H1 (cell line): ENCODE measurements around the gene SPN. TPM values are rescaled to one million over a fixed set of nuclear protein-coding genes. Genes with fewer than 3 reads are reported as not detected.
A peak's percentile ranks its signal among the peaks of the same experiment; 100 is the strongest.

Experiments
- CTCF ChIA-PET: fragments of 300-600 bp; sonication (Branson Sonifier 250); formaldehyde crosslinking; loops from one replicate; lab custom pipeline; 2021; ENCODE audit not compliant: partially characterized antibody; lab: Charles Lee
- POLR2A ChIA-PET: fragments of 300-600 bp; sonication (Branson Sonifier 250); formaldehyde crosslinking; loops from one replicate; lab custom pipeline; 2021; ENCODE audit warnings: inconsistent platforms; ENCODE audit not compliant: partially characterized antibody; lab: Charles Lee
- DNase-seq, 2 experiments: peaks; one replicate each; pipeline versions ENCODE4 v3.0.0 to v3.0.0-alpha.2; 2010 to 2022; ENCODE audit warnings: low spot score in 2 of 2, low read depth in 1 of 2, mixed read lengths in 1 of 2
- FAIRE-seq: peaks from 2 replicates; lab custom pipeline; 2011; peaks lifted over from hg19 to GRCh38; lab: Jason Lieb, UNC
- H2AFZ ChIP-seq: 2 replicates; pipeline ENCODE4 v1.8.1; 2012; ENCODE audit warnings: low read length, inconsistent platforms
- H2AK5ac ChIP-seq: 2 replicates; pipeline ENCODE4 v1.6.1; 2013; ENCODE audit warnings: low read depth, low read length
- H2BK120ac ChIP-seq: replicated peaks from 2 replicates; pipeline ENCODE3; 2013; ENCODE audit warnings: low read depth, low read length, inconsistent platforms
- H2BK12ac ChIP-seq: 2 replicates; pipeline ENCODE4 v1.6.1; 2013; ENCODE audit warnings: low read depth, low read length
- H2BK15ac ChIP-seq: 2 replicates; pipeline ENCODE4 v1.6.1; 2013; ENCODE audit warnings: low read length
- H2BK20ac ChIP-seq: 2 replicates; pipeline ENCODE4 v1.6.1; 2013; ENCODE audit warnings: low read length
- H2BK5ac ChIP-seq: 2 replicates; pipeline ENCODE4 v1.6.1; 2013; ENCODE audit warnings: low read depth, low read length
- H3K14ac ChIP-seq: 2 replicates; pipeline ENCODE4 v1.6.1; 2013; ENCODE audit warnings: inconsistent platforms; ENCODE audit not compliant: insufficient read length
- H3K18ac ChIP-seq: 2 replicates; pipeline ENCODE4 v1.6.1; 2013; ENCODE audit warnings: low read length; ENCODE audit errors: extremely low read depth
- H3K23ac ChIP-seq: 2 replicates; pipeline ENCODE4 v1.6.1; 2013; ENCODE audit warnings: inconsistent platforms; ENCODE audit not compliant: insufficient read length
- H3K23me2 ChIP-seq: 2 replicates; pipeline ENCODE4 v1.6.1; 2013; ENCODE audit warnings: low read depth, low read length
- H3K27ac ChIP-seq: 2 replicates; pipeline ENCODE4 v1.6.1; 2011; ENCODE audit warnings: low read depth, low read length, inconsistent platforms
- H3K27me3 ChIP-seq, 4 experiments: replicated peaks in 1 of 4; 1 replicate in 1 of 4; 2 replicates in 3 of 4; pipeline versions ENCODE4 v1.6.1 to v1.8.1; 2011 to 2013; ENCODE audit warnings: low read length in 3 of 4, mild to moderate bottlenecking in 3 of 4, inconsistent platforms in 2 of 4, mixed read lengths in 2 of 4, moderate library complexity in 1 of 4; ENCODE audit not compliant: control insufficient read depth in 3 of 4, insufficient read depth in 3 of 4; ENCODE audit errors: extremely low read depth in 1 of 4
- H3K36me3 ChIP-seq, 4 experiments: 2 replicates each; pipeline versions ENCODE4 v1.6.1 to v1.8.1; 2011 to 2013; ENCODE audit warnings: mild to moderate bottlenecking in 4 of 4, low read length in 3 of 4, moderate library complexity in 2 of 4, control low read depth in 1 of 4, inconsistent platforms in 1 of 4; ENCODE audit not compliant: insufficient read depth in 4 of 4, control insufficient read depth in 2 of 4
- H3K4ac ChIP-seq: replicated peaks from 2 replicates; pipeline ENCODE3; 2013; ENCODE audit warnings: low read length, low read depth, mixed read lengths, inconsistent platforms; ENCODE audit not compliant: insufficient read length
- H3K4me1 ChIP-seq, 4 experiments: replicated peaks in 1 of 4; 1 replicate in 1 of 4; 2 replicates in 3 of 4; pipeline versions ENCODE4 v1.6.1 to v1.8.1; 2011 to 2013; ENCODE audit warnings: low read length in 3 of 4, inconsistent platforms in 2 of 4, mixed read lengths in 1 of 4; ENCODE audit not compliant: insufficient read depth in 4 of 4, control insufficient read depth in 3 of 4
- H3K4me2 ChIP-seq, 2 experiments: 2 replicates each; pipeline versions ENCODE4 v1.6.1 to v1.8.1; 2011 to 2013; ENCODE audit warnings: low read depth in 2 of 2, low read length in 2 of 2, control low read depth in 1 of 2, inconsistent platforms in 1 of 2, mild to moderate bottlenecking in 1 of 2; ENCODE audit not compliant: insufficient read depth in 1 of 2
- H3K4me3 ChIP-seq, 4 experiments: fragments of 200-600, 300-600 bp in 1 of 4; sonication (generic), shearing (Covaris generic), sonication (Bioruptor Twin) in 1 of 4; 2 replicates each; pipeline versions ENCODE4 v1.5.1 to v1.8.1; 2011 to 2016; ENCODE audit warnings: low read length in 4 of 4, low read depth in 3 of 4, control low read depth in 2 of 4, inconsistent platforms in 2 of 4, mild to moderate bottlenecking in 2 of 4, mixed read lengths in 1 of 4, moderate library complexity in 1 of 4; ENCODE audit not compliant: insufficient read depth in 2 of 4; ENCODE audit errors: extremely low read depth in 1 of 4
- H3K56ac ChIP-seq: replicated peaks from 2 replicates; pipeline ENCODE3; 2013; ENCODE audit warnings: low read depth, mild to moderate bottlenecking, mixed read lengths, low read length, inconsistent platforms; ENCODE audit not compliant: insufficient read length
- H3K79me1 ChIP-seq: 2 replicates; pipeline ENCODE4 v1.6.1; 2013; ENCODE audit warnings: low read depth, low read length, control low read depth
- H3K79me2 ChIP-seq, 2 experiments: 2 replicates each; pipeline versions ENCODE4 v1.6.1 to v1.8.1; 2012 to 2013; ENCODE audit warnings: low read length in 2 of 2, mild to moderate bottlenecking in 2 of 2, inconsistent platforms in 1 of 2; ENCODE audit not compliant: insufficient read depth in 2 of 2, control insufficient read depth in 1 of 2
- H3K9ac ChIP-seq, 4 experiments: replicated peaks in 1 of 4; 1 replicate in 1 of 4; 2 replicates in 3 of 4; pipeline versions ENCODE4 v1.6.1 to v1.8.1; 2011 to 2013; ENCODE audit warnings: low read depth in 3 of 4, low read length in 3 of 4, control low read depth in 2 of 4, mild to moderate bottlenecking in 2 of 4, moderate library complexity in 2 of 4, inconsistent platforms in 1 of 4; ENCODE audit errors: extremely low read depth in 1 of 4
- H3K9me3 ChIP-seq, 2 experiments: 2 replicates each; pipeline versions ENCODE4 v1.6.1 to v1.8.1; 2012 to 2013; ENCODE audit warnings: mild to moderate bottlenecking in 2 of 2, moderate library complexity in 2 of 2, control low read depth in 1 of 2, inconsistent platforms in 1 of 2, low read depth in 1 of 2, low read length in 1 of 2, mixed read lengths in 1 of 2; ENCODE audit not compliant: insufficient read depth in 2 of 2
- H4K20me1 ChIP-seq, 2 experiments: replicated peaks in 1 of 2; 2 replicates each; pipeline versions ENCODE3 to v1.8.1; 2011 to 2013; ENCODE audit warnings: inconsistent platforms in 2 of 2, low read length in 2 of 2, mild to moderate bottlenecking in 1 of 2; ENCODE audit not compliant: insufficient read depth in 2 of 2, control insufficient read depth in 1 of 2
- H4K5ac ChIP-seq: 2 replicates; pipeline ENCODE4 v1.6.1; 2013; ENCODE audit warnings: low read length, low read depth, mixed read lengths, inconsistent platforms; ENCODE audit not compliant: insufficient read length
- H4K8ac ChIP-seq: 2 replicates; pipeline ENCODE4 v1.8.0; 2013; ENCODE audit warnings: mild to moderate bottlenecking, moderate library complexity, low read length, inconsistent platforms; ENCODE audit not compliant: insufficient read depth; ENCODE audit errors: extremely low read depth
- H4K91ac ChIP-seq: replicated peaks from 2 replicates; pipeline ENCODE3; 2013; ENCODE audit warnings: low read length, mixed read lengths, inconsistent platforms; ENCODE audit not compliant: insufficient read length
- CREB1 ChIP-seq: IDR thresholded peaks from 2 replicates; pipeline ENCODE4 v1.6.1; 2012; ENCODE audit warnings: inconsistent platforms
- POLR2AphosphoS5 ChIP-seq: IDR thresholded peaks from 2 replicates; pipeline ENCODE4 v1.6.1; 2011; ENCODE audit warnings: low read depth, low read length
- TBP ChIP-seq: IDR thresholded peaks from 2 replicates; pipeline ENCODE4 v1.6.1; 2011; ENCODE audit warnings: low read depth, low read length, improper control_type of control experiment
- WGBS, 2 experiments: shearing (Covaris generic) in 1 of 2; methylation state at CpG; one replicate each; pipeline versions ENCODE4 v1.1.6 to v1.1.7; 2013 to 2015; ENCODE audit warnings: low lambda C conversion rate in 2 of 2, mixed read lengths in 2 of 2, inconsistent platforms in 1 of 2, low coverage in 1 of 2, missing lambda C conversion rate in 1 of 2; ENCODE audit not compliant: insufficient replicate concordance in 2 of 2, insufficient coverage in 1 of 2, insufficient read length in 1 of 2; ENCODE audit errors: extremely low coverage in 1 of 2, missing lambda C conversion rate in 1 of 2; 5-methylcytosine and 5-hydroxymethylcytosine counted together
- polyA plus RNA-seq, 7 experiments: library from polyadenylated mRNA; depleted of rRNA in 3 of 7; stranded (reverse) in 5 of 7; unstranded in 2 of 7; fragments of >200 nt in 5 of 7; fragments of 200-250 nt in 2 of 7; gene quantifications; 1 replicate in 5 of 7; 2 replicates in 1 of 7; 4 replicates in 1 of 7; pipeline versions ENCODE4 v1.2.1 to v1.2.3, GENCODE V29; 2011 to 2013; ENCODE audit warnings: missing spikeins in 2 of 7, mixed read lengths in 2 of 7
- total RNA-seq: library from RNA; stranded (reverse); fragmentation: NEBNext Ultra II Directional; extraction: Animal tissue kit (Norgen Biotek cat#: 25700); gene quantifications from 2 replicates; pipeline ENCODE4 v1.2.1, GENCODE V29; 2021

Gene SPN
- total and polyA plus RNA-seq, 2 of the 8 experiments (the other 6 are each of a cell fraction or from before 2014, with no cell fraction given), result 1.5 to 1.8 TPM

DNA sequence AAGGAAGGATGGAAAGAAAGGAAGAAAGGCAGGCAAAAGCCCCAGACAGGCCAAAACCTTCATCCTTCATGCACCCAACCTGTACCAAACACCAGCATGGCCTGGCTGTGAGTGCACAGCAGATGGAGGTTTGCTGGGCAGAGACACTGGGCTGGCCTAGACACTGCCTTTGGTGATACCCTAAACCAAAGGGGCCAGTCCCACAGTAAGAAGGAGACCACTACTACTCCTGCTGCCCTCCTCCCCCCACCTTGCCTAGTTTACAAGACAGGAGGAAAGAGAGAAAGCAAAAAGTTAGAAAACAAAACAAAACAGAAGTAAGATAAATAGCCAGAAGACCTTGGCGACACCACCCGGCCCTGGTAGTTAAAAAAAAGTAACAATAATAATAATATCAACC, 35.0 kb downstream of the SPN start:
- ChIA-PET CTCF (interaction anchor here (0.6 to 11.5 kb wide), 8 partner anchors 8 to 150 kb away, joined by 3 to 138 read pairs (median 16); partner anchors contain the start of genes KIF22, QPRT and SPN), POLR2A (interaction anchor here (1.4 to 20.4 kb wide), 8 partner anchors 13 to 110 kb away, joined by 4 to 490 read pairs (median 12); partner anchors contain the start of genes KIF22 and QPRT)
- no peak for FAIRE-seq

More for the DNA sequence above, 35.0 kb downstream of the SPN start:
- H4K91ac ChIP-seq, result no peak overlapping the region
- peaks cover 0 to 3% of the 10 kb centered on the region in 2 experiments; a peak in 2 of 4 replicates for H3K79me2 ChIP-seq
- no peak overlapping the region for H3K4me3 ChIP-seq
- WGBS, 2 experiments, result 93% methylated on average over 2 of the region's 2 CpGs; no CpG with 5 or more reads in 1 of the 2 experiments
- H3K23me2 ChIP-seq, result no peaks in the 10 kb centered on the region
- peak; percentile 35; the same call in 1 of the 2 replicates for TF ChIP-seq POLR2AphosphoS5
- no peak for TF ChIP-seq TBP
- no peak for TF ChIP-seq CREB1
- no peak for DNase-seq
- H2AK5ac ChIP-seq, result no peak overlapping the region
- no peak overlapping the region for H4K5ac ChIP-seq
- no peak overlapping the region for H4K8ac ChIP-seq
- H3K4me1 ChIP-seq, result peaks cover 0 to 11% (median 5%) of the 10 kb centered on the region in 4 experiments; a peak in 5 of 7 replicates
- no peaks in the 10 kb centered on the region for H3K27me3 ChIP-seq
- no peak overlapping the region for H3K4ac ChIP-seq
- H2BK12ac ChIP-seq, result no peak overlapping the region
- 0 out of 4 replicates have a peak, but pooled peaks cover 0 to 6% of the 10 kb centered on the region in 2 experiments for H3K9me3 ChIP-seq
- H2BK15ac ChIP-seq, result no peak overlapping the region
- H2BK20ac ChIP-seq, result no peak overlapping the region
- no peak overlapping the region for H3K14ac ChIP-seq
- no peak overlapping the region for H3K9ac ChIP-seq
- H3K36me3 ChIP-seq, result peaks cover 3 to 20% (median 12%) of the 10 kb centered on the region in 4 experiments; a peak in 7 of 8 replicates
- no peaks in the 10 kb centered on the region for H3K79me1 ChIP-seq
- no peak overlapping the region for H3K18ac ChIP-seq
- no peak overlapping the region for H3K23ac ChIP-seq
- H3K4me2 ChIP-seq, result no peak overlapping the region
- H2BK120ac ChIP-seq, result no peak overlapping the region
- H2BK5ac ChIP-seq, result no peak overlapping the region
- H3K56ac ChIP-seq, result no peak overlapping the region
- H2AFZ ChIP-seq, result no peak overlapping the region
- H3K27ac ChIP-seq, result no peak overlapping the region
- peaks cover 0 to 3% of the 10 kb centered on the region in 2 experiments for H4K20me1 ChIP-seq
